ENCODE results near the gene PITPNM3.

Gene PITPNM3

GRCh38 chr17:6551356-6551755 lies 5.0 kb downstream of the PITPNM3 start:
- DNase-seq = no peak

DNA sequence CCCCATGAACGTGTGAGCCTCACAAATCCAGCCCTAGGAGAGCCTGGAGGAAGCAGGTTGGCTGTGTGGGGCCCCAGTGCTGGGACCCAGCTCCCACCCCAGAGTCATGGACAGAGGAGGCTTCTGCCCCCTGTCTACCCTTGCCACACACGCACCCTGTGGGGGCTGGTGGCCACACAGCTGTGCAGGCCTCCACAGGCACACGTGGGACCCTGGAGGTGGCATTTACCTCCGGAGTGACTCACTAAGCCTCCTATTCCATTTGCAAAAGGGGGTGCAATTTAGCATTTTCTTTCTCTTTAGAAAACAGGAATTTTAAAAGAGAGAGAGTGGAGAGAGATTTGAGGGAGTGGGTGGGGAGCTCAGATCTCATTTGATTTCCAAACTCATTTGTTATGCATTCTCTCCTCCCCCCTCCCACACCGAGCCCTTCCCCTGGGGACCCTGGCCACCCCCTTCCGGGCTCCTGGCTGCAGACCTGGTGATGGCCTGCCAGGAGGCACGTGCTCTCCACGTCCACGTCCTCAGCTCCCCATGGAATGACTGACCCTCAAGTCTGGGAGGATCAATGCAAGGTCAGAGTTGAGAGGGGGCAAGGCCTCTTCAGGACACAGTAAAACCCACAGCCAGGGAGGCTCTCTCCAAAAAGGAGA lies 6.8 kb downstream of the PITPNM3 start:
- no peak for DNase-seq

- DNase-seq = peak; percentile 5
Measured at GRCh38 chr17:6548578-6549330, 7.6 kb downstream of the PITPNM3 start.

- DNase-seq = no peak
Measured at GRCh38 chr17:6548034-6548433, 8.3 kb downstream of the PITPNM3 start.

- DNase-seq = no peak
Measured at GRCh38 chr17:6547336-6547735, 9.0 kb downstream of the PITPNM3 start.

DNA sequence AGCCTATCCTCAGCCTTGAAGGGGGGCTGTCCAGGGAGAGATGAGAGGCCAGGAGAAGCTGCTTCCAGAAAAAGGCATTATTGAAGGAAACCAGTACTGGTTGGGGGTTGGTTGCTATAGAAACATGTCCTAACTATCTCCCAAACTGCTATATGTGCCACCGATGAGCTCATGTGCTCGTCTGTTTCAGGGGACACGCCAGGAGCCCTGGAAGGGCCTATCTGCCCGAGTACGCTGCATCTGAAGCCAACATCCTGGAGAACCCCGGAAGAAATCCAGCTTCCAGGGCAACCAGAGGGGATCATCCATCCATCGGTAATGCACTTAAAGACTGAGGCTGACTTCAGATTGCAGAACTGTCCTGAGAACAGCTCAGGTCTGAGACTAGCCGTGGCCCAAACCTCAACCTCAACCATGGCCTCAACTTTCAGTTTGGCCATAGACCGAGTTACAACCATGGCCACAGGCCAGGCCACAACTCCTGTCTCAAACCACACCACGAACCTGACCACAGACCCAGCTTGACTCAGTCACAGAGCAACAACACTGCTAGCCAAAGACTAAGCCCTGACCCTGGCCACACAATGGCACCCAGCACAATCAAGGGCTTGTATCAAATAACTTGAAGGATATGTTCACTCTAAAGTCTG lies 10.2 kb downstream of the PITPNM3 start:
- no peak for DNase-seq

DNA sequence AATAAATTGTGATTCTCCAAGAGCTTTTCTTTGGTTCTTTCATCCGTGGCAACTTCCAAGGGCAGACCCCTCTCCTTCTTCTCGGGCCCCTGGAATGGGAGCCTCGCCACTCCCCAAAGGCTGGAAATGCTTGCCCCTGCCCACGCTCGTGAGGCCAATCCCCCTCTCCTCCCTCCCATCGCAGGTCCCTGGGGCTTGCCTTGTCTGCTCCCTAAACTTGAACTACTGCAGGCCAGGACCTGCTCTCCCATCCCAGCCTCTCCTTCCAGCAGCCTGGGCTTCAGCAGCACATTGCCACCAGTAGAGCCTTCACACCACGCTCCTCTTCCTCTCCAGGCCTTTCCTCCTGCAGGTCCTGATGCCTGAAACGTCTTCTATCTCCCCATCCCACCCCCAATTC lies 11.1 kb downstream of the PITPNM3 start:
- DNase-seq = no peak

DNA sequence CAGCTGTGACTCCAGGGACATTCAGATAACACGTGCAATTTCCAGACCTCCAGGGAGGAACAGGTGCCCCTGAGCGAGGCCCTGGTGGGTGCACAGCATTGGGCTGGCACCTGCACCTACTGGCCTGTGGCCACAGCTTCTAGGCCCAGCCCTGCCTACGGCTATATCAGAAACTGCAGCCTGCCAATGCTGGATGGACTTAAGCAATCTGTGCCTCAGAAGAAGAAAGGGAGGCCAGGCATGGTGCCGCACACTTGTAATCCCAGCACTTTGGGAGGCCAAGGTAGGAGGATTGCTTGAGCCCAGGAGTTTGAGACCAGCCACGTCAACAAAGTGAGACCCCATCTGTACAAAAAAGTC lies 12.4 kb downstream of the PITPNM3 start:
- no peak for DNase-seq

- DNase-seq = no peak
Measured at GRCh38 chr17:6543079-6544010, 13.0 kb downstream of the PITPNM3 start.

- no peak for DNase-seq
Measured at GRCh38 chr17:6542577-6542976, 13.8 kb downstream of the PITPNM3 start.

GRCh38 chr17:6541886-6542285 lies 14.5 kb downstream of the PITPNM3 start:
- no peak for DNase-seq

- no peak for DNase-seq
Measured at GRCh38 chr17:6539871-6540270, 16.5 kb downstream of the PITPNM3 start.

- no peak for DNase-seq
Measured at GRCh38 chr17:6536566-6537065, 19.7 kb downstream of the PITPNM3 start.

GRCh38 chr17:6536053-6536452 lies 20.3 kb downstream of the PITPNM3 start:
- no peak for DNase-seq

DNA sequence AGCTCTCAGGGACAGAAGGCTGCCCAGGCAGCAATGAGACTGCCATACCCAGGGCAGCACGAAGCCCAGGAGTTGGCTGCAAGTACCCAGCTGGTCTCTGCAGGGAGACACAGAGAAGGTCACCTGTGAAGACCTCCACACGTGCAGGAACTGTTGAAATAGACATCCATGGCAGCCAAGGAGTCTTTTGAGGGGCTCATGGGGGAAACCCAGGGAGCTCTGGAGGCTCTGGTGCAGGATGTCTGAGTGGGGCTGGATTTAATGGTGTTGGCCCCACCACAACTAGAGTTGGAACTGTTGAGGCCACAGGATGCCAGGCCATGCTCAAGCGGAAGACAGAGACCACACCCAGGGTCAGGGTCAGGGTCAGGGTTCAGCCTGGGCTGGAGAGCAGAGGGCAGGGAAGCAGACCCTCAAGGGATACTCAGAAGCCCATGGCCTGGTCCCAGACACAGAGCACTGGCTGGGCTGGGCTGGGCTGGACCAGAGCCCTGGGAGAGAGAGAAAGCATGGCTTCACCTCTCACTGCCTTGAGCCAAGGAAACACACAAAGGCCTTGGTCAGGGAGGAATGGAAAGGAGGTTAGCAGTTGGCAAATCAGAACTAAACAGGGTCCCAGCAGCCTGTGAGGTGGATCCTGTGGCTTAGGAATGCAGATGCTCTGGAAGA lies 21.4 kb downstream of the PITPNM3 start:
- no peak for DNase-seq

- DNase-seq = no peak
Measured at GRCh38 chr17:6532441-6532885, 23.9 kb downstream of the PITPNM3 start.

GRCh38 chr17:6531575-6531974 lies 24.8 kb downstream of the PITPNM3 start:
- no peak for DNase-seq

DNA sequence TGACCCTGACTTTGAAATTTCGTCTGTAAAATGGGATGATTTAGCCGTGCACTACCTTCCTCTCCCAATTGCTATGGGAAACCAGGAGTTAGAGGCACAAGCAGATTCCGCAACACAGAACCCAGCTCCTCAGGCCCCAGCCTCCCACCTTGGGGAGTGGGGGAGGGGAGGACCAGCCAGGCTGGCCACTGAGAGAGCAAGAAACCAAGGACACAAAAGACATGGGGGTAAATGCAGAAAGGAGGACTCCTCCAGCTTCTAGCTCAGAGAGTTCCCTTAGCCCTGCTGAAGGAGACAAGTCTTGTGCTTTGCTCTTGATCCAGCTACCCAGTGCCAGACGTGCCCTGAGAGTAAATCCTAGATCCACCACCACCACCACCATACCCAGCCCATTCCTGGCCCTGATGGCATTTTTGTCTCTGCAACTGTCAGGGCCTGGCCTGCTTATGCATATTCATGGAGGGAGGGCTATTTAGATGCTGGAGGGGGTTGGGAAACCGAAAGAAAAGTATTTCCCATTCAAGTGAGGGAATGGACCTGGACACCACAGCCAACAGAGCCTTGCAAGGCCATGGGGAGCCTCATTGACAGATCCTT lies 25.9 kb downstream of the PITPNM3 start:
- no peak for DNase-seq

- no peak for DNase-seq
Measured at GRCh38 chr17:6528557-6528956, 27.8 kb downstream of the PITPNM3 start.

GRCh38 chr17:6526362-6527152 lies 29.8 kb downstream of the PITPNM3 start:
- DNase-seq = no peak

GRCh38 chr17:6525731-6526130 lies 30.6 kb downstream of the PITPNM3 start:
- DNase-seq = no peak
